Large intestine (tissue), 3 donors: ENCODE data around the gene RBP5. TPM values are rescaled to one million over a fixed set of nuclear protein-coding genes. Genes with fewer than 3 reads are reported as not detected.

Source experiments
- DNase-seq, 2 donors: peaks; one replicate each; pipeline versions ENCODE4 v3.0.0 to v3.0.0-alpha.2; 2013
- H3K27ac ChIP-seq: one replicate; pipeline ENCODE4 v1.5.1; 2013; ENCODE audit warnings: low read length
- H3K27me3 ChIP-seq: 2 replicates; pipeline ENCODE4 v1.6.1; 2013; ENCODE audit warnings: low read length; ENCODE audit not compliant: control insufficient read depth, insufficient read depth
- H3K36me3 ChIP-seq: 2 replicates; pipeline ENCODE4 v1.6.1; 2013; ENCODE audit warnings: low read length; ENCODE audit not compliant: control insufficient read depth, insufficient read depth
- H3K4me1 ChIP-seq: one replicate; pipeline ENCODE4 v1.6.1; 2013; ENCODE audit warnings: low read length; ENCODE audit not compliant: control insufficient read depth, insufficient read depth
- H3K4me3 ChIP-seq: one replicate; pipeline ENCODE4 v1.5.1; 2013; ENCODE audit warnings: low read length
- H3K9me3 ChIP-seq: one replicate; pipeline ENCODE4 v1.6.1; 2013; ENCODE audit warnings: mild to moderate bottlenecking, low read depth, low read length, moderate library complexity; ENCODE audit not compliant: control insufficient read depth
- WGBS: methylation state at CpG from one replicate; pipeline ENCODE4 v1.1.5; 2013; ENCODE audit warnings: low lambda C conversion rate; ENCODE audit not compliant: insufficient coverage; 5-methylcytosine and 5-hydroxymethylcytosine counted together
- polyA plus RNA-seq: library from polyadenylated mRNA; unstranded; fragments of 120-200 nt; gene quantifications from one replicate; pipeline ENCODE4 v1.2.1, GENCODE V29; 2013

Gene RBP5
- polyA plus RNA-seq, 1 donor: 25.7 TPM

GRCh38 chr12:7075939-7076338 is 52.8 kb downstream of the RBP5 start:
- no peaks in the 10 kb centered on the region for H3K4me1 ChIP-seq
- no peak for DNase-seq
- WGBS: 67% methylated on average over 1 of the region's 3 CpGs
- H3K27me3 ChIP-seq: no peaks in the 10 kb centered on the region
- H3K9me3 ChIP-seq: no peaks in the 10 kb centered on the region
- no peak overlapping the region for H3K4me3 ChIP-seq
- peaks cover 3% of the 10 kb centered on the region for H3K36me3 ChIP-seq
- no peak overlapping the region for H3K27ac ChIP-seq

DNA sequence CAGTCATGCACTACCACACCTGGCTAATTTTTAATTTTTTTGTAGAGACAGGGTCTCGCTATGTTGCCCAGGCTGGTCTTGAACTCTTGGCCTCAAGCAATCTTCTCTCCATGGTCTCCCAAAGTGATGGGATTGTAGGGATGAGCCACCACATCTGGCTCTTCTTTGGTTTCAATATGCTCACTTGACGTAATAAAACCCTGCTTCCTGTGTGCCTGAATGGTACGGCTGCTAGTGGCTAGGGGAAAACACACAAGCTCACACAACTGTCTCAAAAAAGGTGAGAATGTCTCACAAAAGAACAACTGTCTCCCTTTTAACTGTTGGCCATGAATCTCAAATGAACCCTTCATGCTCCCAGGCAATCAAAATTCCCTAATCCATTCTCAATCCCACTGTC is 53.2 kb downstream of the RBP5 start:
- H3K4me1 ChIP-seq: no peaks in the 10 kb centered on the region
- no peak for DNase-seq
- no CpG with 5 or more reads among the region's 3 CpGs for WGBS
- H3K27ac ChIP-seq: no peak overlapping the region
- H3K36me3 ChIP-seq: peaks cover under 1% of the 10 kb centered on the region
- no peak overlapping the region for H3K4me3 ChIP-seq
- no peaks in the 10 kb centered on the region for H3K9me3 ChIP-seq
- no peaks in the 10 kb centered on the region for H3K27me3 ChIP-seq

- no peaks in the 10 kb centered on the region for H3K9me3 ChIP-seq
- no peaks in the 10 kb centered on the region for H3K27me3 ChIP-seq
- H3K4me1 ChIP-seq: peaks cover 7% of the 10 kb centered on the region
- no peak overlapping the region for H3K4me3 ChIP-seq
- no peak for DNase-seq
- peaks cover 3% of the 10 kb centered on the region for H3K36me3 ChIP-seq
- no peak overlapping the region for H3K27ac ChIP-seq
- WGBS: no CpG with 5 or more reads among the region's 1 CpG
These were observed 54.7 kb downstream of the RBP5 start for GRCh38 chr12:7073946-7074345.

Other genes starting within 250 kb of the RBP5 start
- 8.2 TPM for gene LRRC23, start 224.1 kb downstream of the RBP5 start, polyA plus RNA-seq
- gene ENO2, start 214.3 kb downstream of the RBP5 start, polyA plus RNA-seq: 18.6 TPM
- gene ATN1, start 200.9 kb downstream of the RBP5 start, polyA plus RNA-seq: 66.6 TPM
- gene RNU7-1, start 185.1 kb downstream of the RBP5 start, polyA plus RNA-seq: not detected
- gene C12orf57, start 184.9 kb downstream of the RBP5 start, polyA plus RNA-seq: 141 TPM
- gene PTPN6, start 177.5 kb downstream of the RBP5 start, polyA plus RNA-seq: 34.6 TPM
- 225 TPM for gene PHB2, start 158.2 kb downstream of the RBP5 start, polyA plus RNA-seq
- gene EMG1, start 158.0 kb downstream of the RBP5 start, polyA plus RNA-seq: 38.8 TPM
- gene LPCAT3, start 110.4 kb downstream of the RBP5 start, polyA plus RNA-seq: 81.6 TPM
- 80.5 TPM for gene C1S, start 68.2 kb downstream of the RBP5 start, polyA plus RNA-seq
- gene C1R, start 36.4 kb downstream of the RBP5 start, polyA plus RNA-seq: 56.5 TPM
- gene C1RL, start 19.7 kb downstream of the RBP5 start, polyA plus RNA-seq: 76.8 TPM
- 71.7 TPM for gene CLSTN3, start 1.5 kb upstream of the RBP5 start, polyA plus RNA-seq
- 38.7 TPM for gene PEX5, start 60.8 kb upstream of the RBP5 start, polyA plus RNA-seq
- 0.04 TPM for gene ACSM4, start 175.2 kb upstream of the RBP5 start, polyA plus RNA-seq